ACC112 (cell line): ENCODE data around the gene SLC6A12.

Experiments
- H2AFZ ChIP-seq: fragments of 200-600 bp; sonication (generic); one replicate; pipeline ENCODE4 v1.6.0; 2017; ENCODE audit warnings: antibody characterized with exemption, low read length; ENCODE audit not compliant: unreplicated experiment
- H3K27ac ChIP-seq: fragments of 200-600 bp; sonication (generic); 2 replicates; pipeline ENCODE4 v1.5.1; 2014; ENCODE audit warnings: low read depth, mild to moderate bottlenecking, antibody characterized with exemption, low read length, moderate library complexity
- H3K27me3 ChIP-seq: fragments of 200-600 bp; sonication (generic); 2 replicates; pipeline ENCODE4 v1.6.1; 2014; ENCODE audit warnings: mild to moderate bottlenecking, antibody characterized with exemption, low read length, moderate library complexity, mixed read lengths; ENCODE audit not compliant: insufficient read depth
- H3K36me3 ChIP-seq: fragments of 200-600 bp; sonication (generic); 2 replicates; pipeline ENCODE4 v1.6.1; 2016; ENCODE audit warnings: mild to moderate bottlenecking, antibody characterized with exemption, low read length, moderate library complexity, mixed read lengths; ENCODE audit not compliant: insufficient read depth
- H3K4me1 ChIP-seq: fragments of 200-600 bp; sonication (generic); one replicate; pipeline ENCODE4 v1.6.1; 2016; ENCODE audit warnings: low read length, mixed read lengths; ENCODE audit not compliant: insufficient read depth, unreplicated experiment, control insufficient read depth
- H3K4me3 ChIP-seq: fragments of 200-600 bp; sonication (generic); 2 replicates; pipeline ENCODE4 v1.5.1; 2014; ENCODE audit warnings: mild to moderate bottlenecking, low read depth, low read length
- H3K79me2 ChIP-seq: fragments of 200-600 bp; sonication (generic); one replicate; pipeline ENCODE4 v1.6.0; 2016; ENCODE audit warnings: low read length; ENCODE audit not compliant: control insufficient read depth, unreplicated experiment, insufficient read depth

The SLC6A12 gene

DNA sequence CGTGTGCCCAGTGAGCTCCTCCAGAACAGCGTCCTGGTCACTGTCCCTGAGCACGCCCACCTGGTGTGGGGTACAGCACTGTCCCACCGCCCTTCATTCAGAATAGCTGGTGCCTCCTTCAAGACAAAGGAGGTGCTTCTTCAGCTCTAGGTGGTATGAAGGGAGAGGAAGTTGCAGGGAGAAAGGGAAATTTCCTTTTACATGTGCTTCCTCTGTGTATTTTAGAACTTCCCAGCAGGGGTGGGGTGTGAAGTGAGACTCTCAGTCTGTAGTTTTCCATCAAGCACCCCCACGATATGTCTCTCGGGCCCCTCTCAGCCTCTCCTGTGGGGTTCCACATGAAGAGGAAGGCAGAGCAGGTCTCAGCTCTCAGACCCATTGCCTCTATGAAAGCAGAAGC is 1.2 kb upstream of the SLC6A12 start:
- peaks cover 58% of the 10 kb centered on the region for H3K27me3 ChIP-seq
- no peaks in the 10 kb centered on the region for H3K79me2 ChIP-seq
- no peaks in the 10 kb centered on the region for H3K36me3 ChIP-seq
- no peak overlapping the region for H3K27ac ChIP-seq
- H2AFZ ChIP-seq = no peak overlapping the region
- H3K4me3 ChIP-seq = no peak overlapping the region
- H3K4me1 ChIP-seq = no peaks in the 10 kb centered on the region

DNA sequence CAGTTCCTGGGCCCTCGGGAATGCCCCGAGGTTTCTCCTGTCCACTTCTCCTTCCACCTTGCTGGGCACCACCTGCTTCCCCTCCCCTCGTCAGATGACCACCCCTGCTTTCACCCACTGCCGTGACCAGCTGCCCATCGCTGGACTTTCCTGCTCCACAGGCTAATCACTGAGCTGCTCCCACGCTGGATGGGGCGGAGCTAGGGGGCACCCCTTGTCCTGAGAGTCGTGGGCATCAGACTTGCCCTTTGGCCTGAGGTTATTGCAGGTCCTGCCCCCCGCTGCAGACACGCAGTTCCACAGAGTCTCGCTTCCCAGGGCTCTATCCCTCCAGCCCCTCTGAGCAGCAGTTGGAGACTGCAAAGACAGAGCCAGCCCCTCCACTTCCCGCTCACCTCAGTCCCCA is 427 bp downstream of the SLC6A12 start:
- no peaks in the 10 kb centered on the region for H3K79me2 ChIP-seq
- H3K4me1 ChIP-seq = no peaks in the 10 kb centered on the region
- H3K27me3 ChIP-seq = peaks cover 67% of the 10 kb centered on the region
- H3K36me3 ChIP-seq = no peaks in the 10 kb centered on the region
- H2AFZ ChIP-seq = no peak overlapping the region
- H3K4me3 ChIP-seq = no peak overlapping the region
- no peak overlapping the region for H3K27ac ChIP-seq

DNA sequence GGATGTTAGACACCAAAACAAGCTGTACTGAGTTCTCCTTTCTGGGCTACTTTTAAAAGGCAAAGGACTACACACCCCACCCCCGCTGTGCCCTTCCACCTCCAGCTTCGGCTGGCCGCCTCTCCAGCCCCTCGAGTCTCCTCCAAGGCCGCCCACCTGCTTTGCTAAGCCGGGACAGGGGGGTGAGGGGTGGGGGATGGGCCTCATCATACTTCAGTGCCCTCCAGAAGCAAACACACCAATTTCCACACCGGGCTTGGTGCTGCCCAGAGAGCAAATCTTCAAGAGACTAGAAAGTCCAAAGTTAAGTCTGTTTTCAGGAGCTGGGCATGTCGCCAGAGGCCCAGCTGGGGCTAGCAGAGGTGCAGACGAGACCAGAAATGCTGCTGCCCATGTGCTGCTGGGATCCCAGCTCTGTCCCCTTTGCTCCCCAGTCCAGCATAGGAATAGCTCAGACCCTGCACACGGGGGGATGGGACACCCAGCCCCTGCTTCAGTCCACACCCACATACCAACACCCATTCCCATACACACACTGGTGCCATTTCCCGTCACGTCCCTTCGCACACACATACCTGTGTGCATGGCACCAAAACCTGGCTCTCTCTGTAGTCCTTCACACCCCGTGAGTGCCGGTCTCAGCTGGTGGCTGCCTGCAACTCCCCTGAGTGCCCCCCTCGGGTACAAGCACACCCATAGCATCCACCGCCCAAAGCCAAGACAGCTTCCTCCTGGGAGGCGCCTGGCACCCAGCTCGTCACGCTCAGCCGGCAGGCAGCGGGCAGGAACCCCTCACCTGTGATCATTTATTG is 1.0 kb downstream of the SLC6A12 start:
- no peak overlapping the region for H3K4me3 ChIP-seq
- H3K36me3 ChIP-seq = no peaks in the 10 kb centered on the region
- H3K27me3 ChIP-seq = peaks cover 71% of the 10 kb centered on the region
- no peak overlapping the region for H3K27ac ChIP-seq
- H3K79me2 ChIP-seq = no peaks in the 10 kb centered on the region
- no peak overlapping the region for H2AFZ ChIP-seq
- H3K4me1 ChIP-seq = no peaks in the 10 kb centered on the region

DNA sequence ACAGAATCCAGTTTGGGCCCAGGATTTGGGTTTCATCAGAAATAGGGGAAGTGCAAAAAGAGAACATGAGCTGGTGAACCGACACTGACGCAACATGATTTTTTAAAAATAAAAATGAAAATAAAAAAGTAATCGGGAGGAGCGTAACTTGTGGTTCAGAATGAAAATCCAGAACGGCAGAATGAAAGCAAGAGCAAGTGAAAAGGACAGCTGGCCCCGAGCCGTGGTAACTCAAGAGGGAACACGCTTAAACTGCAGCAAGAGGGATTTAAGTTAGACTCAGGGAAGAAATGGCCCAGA is 1.6 kb downstream of the SLC6A12 start:
- Histone ChIP-seq H3K27me3 (peaks cover 74% of the 10 kb centered on the region), H3K27ac (no peak overlapping the region), H2AFZ (no peak overlapping the region), H3K4me3 (no peak overlapping the region), H3K79me2 (no peaks in the 10 kb centered on the region), H3K36me3 (no peaks in the 10 kb centered on the region), H3K4me1 (no peaks in the 10 kb centered on the region)

DNA sequence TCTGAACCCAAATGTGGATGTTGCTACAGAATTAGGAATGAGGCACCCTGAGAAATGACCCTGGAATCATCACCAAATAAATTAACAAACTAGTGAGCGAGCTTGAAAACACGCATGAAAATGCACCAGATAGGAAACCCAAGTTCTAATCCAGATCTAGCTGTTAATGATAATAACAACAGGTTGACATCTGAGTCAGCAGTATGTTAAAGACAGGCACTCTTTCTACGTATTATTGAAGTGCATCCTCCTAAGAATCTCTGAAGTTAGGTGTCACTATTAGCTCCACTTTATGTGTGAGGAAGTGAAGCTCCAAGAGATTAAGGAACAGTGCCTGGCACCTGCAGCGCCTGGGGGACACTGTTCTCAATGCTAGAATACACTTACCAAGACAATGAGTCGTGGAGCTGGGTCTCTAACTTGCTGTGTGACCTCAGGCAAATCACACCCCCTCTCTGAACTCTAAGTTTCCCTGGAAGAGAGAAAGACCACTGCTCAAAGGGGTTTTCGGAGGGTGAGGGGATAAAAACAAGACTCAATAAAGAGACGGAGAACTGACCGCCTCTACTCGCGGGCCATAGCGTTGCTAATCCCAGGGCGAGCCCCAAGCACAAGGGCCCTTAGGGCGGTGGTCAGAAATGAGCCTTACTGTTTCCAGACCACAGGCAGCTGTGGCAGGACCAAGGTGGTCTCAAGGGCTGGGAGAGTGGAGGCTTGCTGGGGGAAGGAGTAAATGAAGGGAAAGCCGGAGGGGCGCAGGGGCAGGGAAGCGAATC is 2.1 kb downstream of the SLC6A12 start:
- H3K27ac ChIP-seq = no peak overlapping the region
- no peaks in the 10 kb centered on the region for H3K4me1 ChIP-seq
- H3K36me3 ChIP-seq = no peaks in the 10 kb centered on the region
- H3K27me3 ChIP-seq = peaks cover 78% of the 10 kb centered on the region
- no peak overlapping the region for H2AFZ ChIP-seq
- no peaks in the 10 kb centered on the region for H3K79me2 ChIP-seq
- no peak overlapping the region for H3K4me3 ChIP-seq

DNA sequence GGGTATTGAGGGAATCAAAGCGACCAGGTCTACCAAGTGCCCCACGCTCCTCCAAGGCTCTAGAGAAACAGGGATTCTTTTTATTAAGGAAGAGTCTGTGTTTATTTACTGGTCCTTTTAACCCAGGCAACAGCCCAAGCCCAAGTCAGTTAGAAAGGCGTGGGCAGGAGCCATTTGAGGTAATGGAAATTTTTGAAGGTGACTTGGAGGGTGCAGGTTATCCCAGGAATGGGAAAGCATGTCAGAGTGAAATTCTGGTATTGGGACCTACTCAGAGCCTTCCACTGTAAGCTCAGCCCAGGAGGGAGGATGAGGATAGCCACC is 2.9 kb downstream of the SLC6A12 start:
- H3K4me3 ChIP-seq = no peak overlapping the region
- peaks cover 85% of the 10 kb centered on the region for H3K27me3 ChIP-seq
- H3K27ac ChIP-seq = no peak overlapping the region
- no peak overlapping the region for H2AFZ ChIP-seq
- H3K79me2 ChIP-seq = no peaks in the 10 kb centered on the region
- H3K36me3 ChIP-seq = no peaks in the 10 kb centered on the region
- H3K4me1 ChIP-seq = no peaks in the 10 kb centered on the region

DNA sequence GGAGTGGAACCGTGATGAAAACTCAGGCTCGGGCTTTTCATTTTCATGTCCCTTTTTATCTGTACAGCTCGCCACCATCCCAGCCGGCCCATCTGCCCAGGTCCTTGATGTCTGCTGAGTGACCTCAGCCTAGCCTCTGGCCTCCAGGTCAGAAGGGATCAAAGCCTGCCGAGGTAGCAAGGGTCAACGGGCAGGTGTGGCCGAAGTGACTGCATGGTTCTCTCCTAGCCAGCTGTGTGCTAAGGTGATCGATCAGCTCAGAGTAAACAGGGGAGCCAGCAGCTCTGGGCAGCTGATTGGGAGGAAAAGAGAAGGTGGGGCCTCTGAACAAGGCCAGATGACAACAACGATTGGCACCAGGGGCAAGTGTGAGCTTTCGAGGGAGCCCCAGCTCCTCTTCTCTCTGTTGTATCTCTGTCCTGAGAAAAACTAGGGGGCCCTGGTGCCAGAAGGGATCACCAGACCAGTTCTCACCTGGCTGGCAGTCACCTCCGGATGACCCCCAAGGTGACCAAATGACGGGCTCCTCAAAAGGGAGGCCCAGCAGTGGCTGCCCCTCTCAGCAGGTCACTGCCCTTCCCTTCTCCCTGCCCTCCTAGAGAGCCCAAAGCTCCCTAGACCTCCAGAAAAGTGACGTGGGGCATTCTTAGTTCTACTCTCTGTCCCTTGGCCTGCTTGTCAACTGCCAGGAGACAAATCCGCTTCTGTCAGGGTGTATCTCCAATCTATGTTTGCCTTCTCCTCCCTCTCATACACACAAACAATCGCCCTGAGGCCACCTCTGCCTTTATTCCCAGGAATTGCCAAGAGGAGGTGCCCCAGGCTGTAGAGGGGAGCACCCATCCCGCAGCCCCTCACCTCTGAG is 3.4 kb downstream of the SLC6A12 start:
- Histone ChIP-seq H3K36me3 (no peaks in the 10 kb centered on the region), H3K27me3 (peaks cover 87% of the 10 kb centered on the region), H3K27ac (no peak overlapping the region), H3K4me1 (no peaks in the 10 kb centered on the region), H3K4me3 (no peak overlapping the region), H3K79me2 (no peaks in the 10 kb centered on the region), H2AFZ (no peak overlapping the region)

DNA sequence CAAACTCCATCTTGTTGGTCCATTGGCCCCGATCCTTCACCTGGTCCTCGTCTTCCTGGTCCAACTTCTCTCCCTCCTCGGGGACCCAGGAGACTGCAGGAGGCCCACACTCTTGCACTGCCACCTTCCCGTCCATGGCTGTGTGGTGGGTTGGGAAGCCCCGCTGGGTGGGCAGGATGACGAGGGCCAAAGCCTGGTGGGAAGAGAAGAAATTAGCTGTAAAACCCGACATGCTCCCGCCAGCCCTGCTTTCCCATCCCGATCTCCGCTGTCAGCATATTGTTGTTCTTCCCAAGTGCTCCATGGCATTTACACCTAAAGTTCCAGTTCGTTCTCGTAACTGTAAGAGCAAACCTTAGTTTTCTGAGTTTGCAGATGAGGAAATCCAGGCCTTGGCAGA is 4.1 kb downstream of the SLC6A12 start:
- Histone ChIP-seq H3K27ac (no peak overlapping the region), H3K36me3 (no peaks in the 10 kb centered on the region), H3K4me1 (no peaks in the 10 kb centered on the region), H3K4me3 (no peak overlapping the region), H2AFZ (no peak overlapping the region), H3K27me3 (peaks cover 87% of the 10 kb centered on the region), H3K79me2 (no peaks in the 10 kb centered on the region)

DNA sequence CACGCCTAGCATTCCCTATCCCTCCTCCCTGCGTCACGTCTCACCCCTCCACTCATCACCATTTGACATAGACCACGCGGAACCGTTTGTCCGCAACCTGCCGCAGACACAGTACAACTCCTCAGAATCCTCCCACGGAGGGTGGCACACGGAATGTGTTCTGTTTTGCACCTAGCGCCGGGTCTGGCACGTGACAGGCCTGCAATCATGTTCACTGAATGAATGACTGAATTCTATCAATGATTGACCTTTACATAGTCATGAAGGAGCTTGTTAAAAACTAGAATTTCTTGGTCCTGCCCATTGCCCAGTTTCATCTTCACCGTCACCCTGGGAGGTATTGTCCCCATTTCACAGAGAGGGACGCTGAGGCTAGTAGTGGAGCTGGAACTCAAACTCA is 4.7 kb downstream of the SLC6A12 start:
- Histone ChIP-seq H3K27me3 (peaks cover 87% of the 10 kb centered on the region), H3K79me2 (no peaks in the 10 kb centered on the region), H3K4me3 (no peak overlapping the region)

DNA sequence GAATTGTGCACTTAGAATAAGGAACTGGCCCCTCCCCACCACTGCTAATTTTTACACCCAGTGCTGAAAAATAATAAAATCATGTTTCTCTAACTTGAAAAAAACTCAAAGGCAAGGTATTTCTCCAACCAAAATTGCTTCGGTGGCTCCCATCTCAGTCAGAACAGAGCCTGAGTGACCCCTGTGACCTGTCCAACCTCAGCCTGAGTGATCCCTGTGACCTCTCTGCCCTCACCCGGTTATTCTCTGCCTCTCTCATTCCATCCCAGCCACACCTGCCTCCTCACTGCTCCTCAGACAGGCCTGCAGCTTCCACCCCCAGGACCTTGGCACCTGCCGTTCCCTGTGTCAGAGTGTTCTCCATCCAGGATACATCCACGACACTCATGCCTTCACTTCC is 5.1 kb downstream of the SLC6A12 start:
- H3K79me2 ChIP-seq = no peaks in the 10 kb centered on the region
- no peaks in the 10 kb centered on the region for H3K4me1 ChIP-seq
- no peaks in the 10 kb centered on the region for H3K36me3 ChIP-seq
- H3K27me3 ChIP-seq = peaks cover 88% of the 10 kb centered on the region
- no peak overlapping the region for H2AFZ ChIP-seq
- H3K27ac ChIP-seq = no peak overlapping the region
- no peak overlapping the region for H3K4me3 ChIP-seq

More for the DNA sequence above, 4.7 kb downstream of the SLC6A12 start:
- no peaks in the 10 kb centered on the region for H3K36me3 ChIP-seq
- no peak overlapping the region for H3K27ac ChIP-seq
- H2AFZ ChIP-seq = no peak overlapping the region
- no peaks in the 10 kb centered on the region for H3K4me1 ChIP-seq
